Brain microvascular endothelial cell (primary cell): Measurements from ENCODE around the gene SPNS2.

Source experiments
- DNase-seq: peaks from one replicate; pipeline ENCODE4 v3.0.0-alpha.2; 2020
- H3K27ac ChIP-seq: fragments of 250-450 bp; sonication (Bioruptor Pico); 2 replicates; pipeline ENCODE4 v1.5.1; 2020; ENCODE audit warnings: mild to moderate bottlenecking, moderate library complexity
- H3K27me3 ChIP-seq: fragments of 250-450 bp; sonication (Bioruptor Pico); replicated peaks from 2 replicates; pipeline ENCODE4 v1.5.1; 2020; ENCODE audit warnings: mild to moderate bottlenecking
- H3K36me3 ChIP-seq: fragments of 250-450 bp; sonication (Bioruptor Pico); replicated peaks from 2 replicates; pipeline ENCODE4 v1.5.1; 2020; ENCODE audit warnings: mild to moderate bottlenecking
- H3K4me3 ChIP-seq: 2 replicates; pipeline ENCODE4 v1.5.1; 2011; ENCODE audit warnings: low read depth, mild to moderate bottlenecking, control low read depth, low read length, moderate library complexity
- in situ Hi-C: cut with HindIII; loops from 2 replicates; pipeline ENCODE4 v1.10.0; 2017; ENCODE audit warnings: low sequenced_read_pairs, low pct_ligation_motif_present
- TF ChIP-seq, protein P1 (sequence below): IDR thresholded peaks from 2 replicates; pipeline ENCODE4 v1.5.1; 2011; ENCODE audit warnings: low read depth, mild to moderate bottlenecking, moderate library complexity, low read length, control low read depth, inconsistent platforms; ENCODE audit errors: missing control alignments

SPNS2 gene

DNA sequence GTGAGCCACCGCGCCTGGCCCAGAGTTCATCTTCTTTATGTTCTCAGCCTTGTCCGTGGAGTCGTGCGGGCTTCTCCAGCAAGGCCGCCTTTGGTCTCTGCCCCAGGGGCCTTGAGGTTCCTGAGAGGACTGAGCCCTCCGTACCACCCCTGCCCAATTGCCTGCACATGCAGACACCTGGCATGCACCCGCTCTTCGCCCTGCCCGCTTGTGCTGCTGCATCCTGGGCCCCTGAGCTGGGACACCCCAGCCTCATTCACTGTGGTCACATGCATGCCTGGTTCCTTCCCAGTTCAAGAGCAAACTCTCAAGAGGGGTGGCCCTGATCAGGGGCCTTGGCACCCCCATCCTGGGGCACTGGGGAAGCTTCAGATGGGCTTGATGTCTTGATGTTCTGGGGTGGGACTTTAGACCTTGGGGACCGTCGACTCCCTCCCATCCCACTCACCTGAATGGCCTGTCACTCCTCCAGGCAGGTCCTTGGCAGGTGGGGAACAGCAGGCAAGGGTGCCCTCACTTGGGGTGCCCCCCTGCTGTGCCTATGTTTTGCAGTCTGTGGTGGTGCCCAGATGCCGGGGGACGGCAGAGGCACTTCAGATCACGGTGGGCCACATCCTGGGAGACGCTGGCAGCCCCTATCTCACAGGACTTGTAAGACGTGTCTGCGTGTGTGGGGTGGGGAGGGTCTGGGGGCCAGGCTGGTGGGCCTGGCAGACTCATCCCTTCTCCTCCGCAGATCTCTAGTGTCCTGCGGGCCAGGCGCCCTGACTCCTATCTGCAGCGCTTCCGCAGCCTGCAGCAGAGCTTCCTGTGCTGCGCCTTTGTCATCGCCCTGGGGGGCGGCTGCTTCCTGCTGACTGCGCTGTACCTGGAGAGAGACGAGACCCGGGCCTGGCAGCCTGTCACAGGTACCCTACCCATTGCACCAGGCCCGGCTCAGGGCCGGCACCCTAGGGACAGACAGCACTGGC is 12.7 kb upstream of the SPNS2 start:
- Histone ChIP-seq H3K36me3 (no peaks in the 10 kb centered on the region), H3K4me3 (no peak overlapping the region), H3K27ac (no peak overlapping the region), H3K27me3 (no peaks in the 10 kb centered on the region)
- TF ChIP-seq, protein P1, sequence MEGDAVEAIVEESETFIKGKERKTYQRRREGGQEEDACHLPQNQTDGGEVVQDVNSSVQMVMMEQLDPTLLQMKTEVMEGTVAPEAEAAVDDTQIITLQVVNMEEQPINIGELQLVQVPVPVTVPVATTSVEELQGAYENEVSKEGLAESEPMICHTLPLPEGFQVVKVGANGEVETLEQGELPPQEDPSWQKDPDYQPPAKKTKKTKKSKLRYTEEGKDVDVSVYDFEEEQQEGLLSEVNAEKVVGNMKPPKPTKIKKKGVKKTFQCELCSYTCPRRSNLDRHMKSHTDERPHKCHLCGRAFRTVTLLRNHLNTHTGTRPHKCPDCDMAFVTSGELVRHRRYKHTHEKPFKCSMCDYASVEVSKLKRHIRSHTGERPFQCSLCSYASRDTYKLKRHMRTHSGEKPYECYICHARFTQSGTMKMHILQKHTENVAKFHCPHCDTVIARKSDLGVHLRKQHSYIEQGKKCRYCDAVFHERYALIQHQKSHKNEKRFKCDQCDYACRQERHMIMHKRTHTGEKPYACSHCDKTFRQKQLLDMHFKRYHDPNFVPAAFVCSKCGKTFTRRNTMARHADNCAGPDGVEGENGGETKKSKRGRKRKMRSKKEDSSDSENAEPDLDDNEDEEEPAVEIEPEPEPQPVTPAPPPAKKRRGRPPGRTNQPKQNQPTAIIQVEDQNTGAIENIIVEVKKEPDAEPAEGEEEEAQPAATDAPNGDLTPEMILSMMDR: no peak
- DNase-seq: no peak
- in situ Hi-C loops: no loop called here

GRCh38 chr17:4487296-4487695 is 11.4 kb upstream of the SPNS2 start:
- DNase-seq: no peak
- no peaks in the 10 kb centered on the region for H3K36me3 ChIP-seq
- no peak overlapping the region for H3K4me3 ChIP-seq
- no peak overlapping the region for H3K27ac ChIP-seq
- in situ Hi-C loops: no loop called here
- H3K27me3 ChIP-seq: no peaks in the 10 kb centered on the region
- TF ChIP-seq, protein P1: no peak

- H3K27ac ChIP-seq: no peak overlapping the region
- H3K4me3 ChIP-seq: no peak overlapping the region
- in situ Hi-C loops: no loop called here
- DNase-seq: no peak
- no peaks in the 10 kb centered on the region for H3K36me3 ChIP-seq
- TF ChIP-seq, protein P1: no peak
- no peaks in the 10 kb centered on the region for H3K27me3 ChIP-seq
Measured at GRCh38 chr17:4487820-4488716, 10.6 kb upstream of the SPNS2 start.

DNA sequence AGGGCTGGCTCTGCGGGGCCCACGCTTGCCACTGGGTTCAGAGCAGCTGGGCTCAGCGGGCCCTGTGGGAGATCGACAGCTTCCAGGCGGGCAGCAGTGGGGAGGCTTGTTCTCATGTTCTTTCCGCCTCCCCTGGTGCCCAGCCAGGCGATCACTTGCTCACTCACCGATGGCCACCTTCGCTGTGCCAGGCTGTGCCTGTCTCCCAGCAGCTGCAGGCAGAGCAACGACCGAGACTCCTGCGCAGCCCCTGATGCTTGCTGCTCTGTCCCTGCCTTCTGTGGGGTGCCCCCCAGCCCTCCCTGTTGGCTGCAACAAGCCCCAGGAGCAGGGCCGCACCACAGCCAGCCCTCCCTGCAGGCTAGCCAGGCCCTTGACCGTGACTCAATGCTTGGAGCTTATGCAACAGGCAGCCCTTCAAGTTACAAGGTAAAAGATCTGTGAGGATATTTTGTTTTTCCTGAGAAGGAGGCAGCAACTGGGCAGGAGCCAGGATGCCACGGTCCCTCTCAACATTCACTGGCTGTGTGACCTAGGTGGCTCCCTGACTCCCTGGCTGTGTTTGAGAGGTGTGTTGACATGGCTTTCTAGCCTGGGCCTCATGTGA is 9.6 kb upstream of the SPNS2 start:
- H3K27ac ChIP-seq: no peak overlapping the region
- TF ChIP-seq, protein P1: no peak
- H3K4me3 ChIP-seq: no peak overlapping the region
- H3K27me3 ChIP-seq: no peaks in the 10 kb centered on the region
- DNase-seq: no peak
- in situ Hi-C loops: no loop called here
- no peaks in the 10 kb centered on the region for H3K36me3 ChIP-seq

GRCh38 chr17:4490109-4490591 is 8.5 kb upstream of the SPNS2 start:
- Histone ChIP-seq H3K4me3 (no peak overlapping the region), H3K27ac (no peak overlapping the region), H3K27me3 (no peaks in the 10 kb centered on the region), H3K36me3 (no peaks in the 10 kb centered on the region)
- TF ChIP-seq, protein P1: no peak
- in situ Hi-C loops: no loop called here
- no peak for DNase-seq
